Peyer's patch (tissue), 4 donors: ENCODE data around the gene RSPH3. TPM values are rescaled to one million over a fixed set of nuclear protein-coding genes. Genes with fewer than 3 reads are reported as not detected.
"Not testable (repeated sequence)": the region's sequence is repeated elsewhere in the genome, so short reads cannot be mapped to it uniquely, and the experiment has no call there.

Experiments used
- DNase-seq, 3 donors: peaks; one replicate each; pipeline ENCODE4 v3.0.0-alpha.2; 2017 to 2019
- H3K27ac ChIP-seq, 4 donors: fragments of 200-600 bp; sonication (generic); one replicate each; pipeline ENCODE4 v1.5.1; 2016 to 2019
- H3K27me3 ChIP-seq, 2 donors: fragments of 200-600 bp; sonication (generic); one replicate each; pipeline ENCODE4 v1.5.1; 2019
- H3K36me3 ChIP-seq, 3 donors: fragments of 200-600 bp; sonication (generic); one replicate each; pipeline ENCODE4 v1.5.1; 2016 to 2019
- H3K4me1 ChIP-seq, 4 donors: fragments of 200-600 bp; sonication (generic); one replicate each; pipeline ENCODE4 v1.5.1; 2016 to 2019
- H3K4me3 ChIP-seq, 4 donors: fragments of 200-600 bp; sonication (generic); 1 replicate in 3 of 4; 2 replicates in 1 of 4; pipeline ENCODE4 v1.5.1; 2016 to 2019; ENCODE audit warnings: mild to moderate bottlenecking in 1 of 4
- H3K9me3 ChIP-seq, 4 donors: fragments of 200-600 bp; sonication (generic); one replicate each; pipeline ENCODE4 v1.5.1; 2016 to 2019; ENCODE audit warnings: mild to moderate bottlenecking in 1 of 4
- POLR2A ChIP-seq, 2 donors: fragments of 450-650 bp; IDR thresholded peaks; one replicate each; pipeline ENCODE4 v1.5.1; 2017; ENCODE audit warnings: antibody characterized with exemption in 2 of 2, mild to moderate bottlenecking in 2 of 2, moderate library complexity in 2 of 2
- total RNA-seq, 4 donors: library from RNA; depleted of rRNA; stranded (reverse); fragments of >200 nt; gene quantifications; one replicate each; pipeline ENCODE4 v1.1.0, GENCODE V29; 2016
- TF ChIP-seq, protein P1 (sequence below), 6 experiments: fragments of 450-650 bp in 4 of 6; fragments of 200-600 bp in 2 of 6; sonication (generic) in 1 of 6; IDR thresholded peaks; one replicate each; pipeline ENCODE4 v1.5.1; 2017 to 2019; ENCODE audit warnings: antibody characterized with exemption in 6 of 6, mild to moderate bottlenecking in 3 of 6, moderate library complexity in 1 of 6

RSPH3 gene
- total RNA-seq, 4 donors from 2014 or later: 14.9 to 24.5 (median 20.1) TPM

DNA sequence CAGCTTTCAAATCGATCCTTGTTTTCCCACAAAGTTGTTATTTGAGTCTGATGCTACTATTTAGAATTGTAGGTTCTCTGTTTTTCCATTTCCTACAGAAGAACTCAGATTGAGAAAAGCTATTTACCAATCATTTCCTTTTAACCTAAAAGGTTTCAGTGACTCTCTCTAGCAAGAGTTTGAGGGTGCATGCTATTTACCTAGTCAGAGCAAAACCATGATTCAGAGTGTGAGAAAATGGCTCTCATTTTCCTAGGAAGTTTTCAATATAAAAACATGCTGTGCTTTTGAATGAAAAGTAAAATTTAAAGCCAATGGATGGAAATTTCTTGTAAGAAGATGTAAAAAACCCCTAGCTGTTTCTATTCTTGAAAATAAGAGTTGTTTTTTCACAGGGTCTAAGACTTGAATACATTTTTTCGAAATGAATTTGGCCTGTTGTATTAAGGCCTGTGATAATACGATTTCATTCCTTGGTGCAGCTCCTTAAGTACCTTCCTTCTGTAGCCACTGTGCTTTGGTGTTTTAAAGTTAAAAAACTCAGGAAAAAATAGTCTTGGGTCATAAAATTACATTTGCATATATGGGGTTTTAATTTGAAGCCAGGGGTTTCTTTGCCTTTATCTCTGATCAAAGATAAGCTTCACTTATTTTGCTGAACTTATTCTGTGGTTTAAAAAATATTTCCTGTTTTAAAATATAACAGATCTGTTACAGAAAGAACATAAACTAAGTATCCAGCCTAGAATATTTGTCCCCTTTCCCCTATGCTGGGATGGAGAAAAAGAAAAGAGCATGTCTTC, 18.0 kb upstream of the RSPH3 start:
- TF ChIP-seq, protein P1, sequence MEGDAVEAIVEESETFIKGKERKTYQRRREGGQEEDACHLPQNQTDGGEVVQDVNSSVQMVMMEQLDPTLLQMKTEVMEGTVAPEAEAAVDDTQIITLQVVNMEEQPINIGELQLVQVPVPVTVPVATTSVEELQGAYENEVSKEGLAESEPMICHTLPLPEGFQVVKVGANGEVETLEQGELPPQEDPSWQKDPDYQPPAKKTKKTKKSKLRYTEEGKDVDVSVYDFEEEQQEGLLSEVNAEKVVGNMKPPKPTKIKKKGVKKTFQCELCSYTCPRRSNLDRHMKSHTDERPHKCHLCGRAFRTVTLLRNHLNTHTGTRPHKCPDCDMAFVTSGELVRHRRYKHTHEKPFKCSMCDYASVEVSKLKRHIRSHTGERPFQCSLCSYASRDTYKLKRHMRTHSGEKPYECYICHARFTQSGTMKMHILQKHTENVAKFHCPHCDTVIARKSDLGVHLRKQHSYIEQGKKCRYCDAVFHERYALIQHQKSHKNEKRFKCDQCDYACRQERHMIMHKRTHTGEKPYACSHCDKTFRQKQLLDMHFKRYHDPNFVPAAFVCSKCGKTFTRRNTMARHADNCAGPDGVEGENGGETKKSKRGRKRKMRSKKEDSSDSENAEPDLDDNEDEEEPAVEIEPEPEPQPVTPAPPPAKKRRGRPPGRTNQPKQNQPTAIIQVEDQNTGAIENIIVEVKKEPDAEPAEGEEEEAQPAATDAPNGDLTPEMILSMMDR (IDR thresholded peaks at IDR 0.05): no peak
- TF ChIP-seq POLR2A (IDR thresholded peaks at IDR 0.05): no peak
- Histone ChIP-seq H3K27ac (no peak overlapping the region), H3K27me3 (no peaks in the 10 kb centered on the region)

DNA sequence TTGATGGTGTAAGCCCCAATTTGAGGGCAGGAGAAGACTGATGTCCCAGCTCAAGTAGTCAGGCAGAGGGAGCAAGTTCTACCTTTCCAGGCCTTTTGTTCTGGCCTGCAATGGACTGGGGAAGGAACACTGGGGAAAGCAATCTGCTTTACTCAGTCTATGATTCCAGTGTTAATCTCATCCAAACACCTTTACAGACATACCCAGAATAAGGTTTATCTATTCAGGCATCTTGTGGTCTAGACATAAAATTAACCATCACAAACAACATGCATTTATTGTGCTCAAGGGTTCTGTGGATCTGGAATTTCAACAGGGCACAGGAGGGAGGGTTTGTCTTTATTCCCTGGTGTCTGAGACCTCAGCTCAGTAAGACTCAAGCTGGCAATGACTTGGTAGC, 14.4 kb upstream of the RSPH3 start:
- no peak overlapping the region for H3K4me3 ChIP-seq
- no peaks in the 10 kb centered on the region for H3K4me1 ChIP-seq
- no peak overlapping the region for H3K27ac ChIP-seq
- H3K9me3 ChIP-seq: no peaks in the 10 kb centered on the region
- no peak for DNase-seq
- no peak for TF ChIP-seq POLR2A (IDR thresholded peaks at IDR 0.05)
- TF ChIP-seq, protein P1 (IDR thresholded peaks at IDR 0.05): no peak
- H3K36me3 ChIP-seq: no peaks in the 10 kb centered on the region
- H3K27me3 ChIP-seq: no peaks in the 10 kb centered on the region

More for the DNA sequence above, 18.0 kb upstream of the RSPH3 start:
- Histone ChIP-seq H3K4me1 (no peaks in the 10 kb centered on the region), H3K9me3 (no peaks in the 10 kb centered on the region), H3K36me3 (no peaks in the 10 kb centered on the region), H3K4me3 (no peak overlapping the region)
- DNase-seq: no peak

DNA sequence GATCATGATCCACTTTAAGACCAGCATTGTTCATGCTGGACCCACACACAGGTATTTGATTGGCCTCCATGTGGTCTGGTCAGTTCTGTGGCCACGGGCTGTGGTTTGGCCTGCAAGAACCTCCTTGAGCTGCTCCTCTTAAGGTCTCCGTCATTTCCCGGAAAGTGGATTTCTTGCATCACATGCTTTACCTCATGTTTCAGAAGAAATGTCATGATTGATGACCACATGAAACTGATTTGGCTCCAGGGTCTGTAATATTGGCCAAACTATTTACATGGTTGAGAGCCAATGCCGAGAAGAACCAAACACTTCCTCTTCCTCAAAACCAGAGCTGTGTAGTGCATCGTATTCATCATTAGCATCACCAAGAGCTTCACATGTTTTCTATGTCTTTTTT, 13.2 kb upstream of the RSPH3 start:
- Histone ChIP-seq H3K27me3 (no peaks in the 10 kb centered on the region), H3K4me3 (no peak overlapping the region), H3K27ac (no peak overlapping the region), H3K4me1 (no peaks in the 10 kb centered on the region), H3K36me3 (no peaks in the 10 kb centered on the region), H3K9me3 (no peaks in the 10 kb centered on the region)
- DNase-seq: no peak
- no peak for TF ChIP-seq POLR2A (IDR thresholded peaks at IDR 0.05)
- TF ChIP-seq, protein P1 (IDR thresholded peaks at IDR 0.05): no peak

DNA sequence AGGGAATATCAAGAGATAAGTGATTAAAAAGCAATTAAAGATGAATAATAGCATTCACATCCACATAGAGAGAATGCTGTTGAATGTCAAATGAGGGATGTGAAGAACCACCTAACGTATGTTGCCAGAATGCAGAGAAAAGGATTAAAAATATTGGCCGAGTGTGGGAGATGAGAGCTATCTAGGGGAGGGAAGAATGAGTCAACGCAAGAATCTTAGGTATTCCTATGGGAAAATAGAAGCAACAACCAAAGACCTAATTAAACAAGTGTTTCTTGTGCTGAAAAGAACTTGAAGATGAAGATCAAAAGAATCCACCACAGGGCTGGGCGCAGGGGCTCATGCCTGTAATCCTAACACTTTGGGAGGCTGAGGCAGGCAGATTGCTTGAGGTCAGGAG, 12.2 kb upstream of the RSPH3 start:
- DNase-seq: no peak
- Histone ChIP-seq H3K27me3 (no peaks in the 10 kb centered on the region), H3K27ac (no peak overlapping the region), H3K4me1 (no peaks in the 10 kb centered on the region), H3K36me3 (no peaks in the 10 kb centered on the region), H3K4me3 (no peak overlapping the region), H3K9me3 (no peaks in the 10 kb centered on the region)
- TF ChIP-seq POLR2A (IDR thresholded peaks at IDR 0.05): no peak
- TF ChIP-seq, protein P1 (IDR thresholded peaks at IDR 0.05): no peak

DNA sequence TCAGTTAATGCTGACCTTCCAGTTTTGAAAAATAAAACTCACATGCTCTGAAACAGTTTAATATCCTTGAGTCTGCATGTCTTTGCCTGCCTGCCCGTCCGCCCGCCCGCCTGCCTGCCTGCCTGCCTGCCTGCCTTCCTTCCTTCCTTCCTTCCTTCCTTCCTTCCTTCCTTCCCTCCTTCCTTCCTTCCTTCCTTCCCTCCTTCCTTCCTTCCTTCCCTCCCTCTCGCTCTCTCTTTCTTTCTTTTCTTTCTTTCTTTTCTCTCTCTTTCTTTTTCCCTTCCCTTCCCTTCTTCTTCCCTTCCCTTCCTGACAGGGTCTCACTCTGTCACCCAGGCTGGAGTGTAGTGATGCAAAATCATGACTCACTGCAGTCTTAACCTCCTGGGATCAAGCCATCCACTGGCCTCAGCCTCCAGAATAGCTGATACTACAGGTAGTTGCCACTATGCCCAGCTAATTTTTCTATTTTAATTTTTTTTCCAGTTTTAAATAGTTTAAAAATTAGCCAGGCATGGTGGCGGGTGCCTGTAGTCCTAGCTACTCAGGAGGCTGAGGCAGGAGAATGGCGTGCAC, 10.1 kb upstream of the RSPH3 start:
- H3K27me3 ChIP-seq, DNase-seq, H3K27ac ChIP-seq, H3K4me1 ChIP-seq, H3K4me3 ChIP-seq, H3K36me3 ChIP-seq, H3K9me3 ChIP-seq: not testable (repeated sequence)

- TF ChIP-seq, protein P1 (IDR thresholded peaks at IDR 0.05): peak; percentile 9 to 86 (median 66)
- no peak for TF ChIP-seq POLR2A (IDR thresholded peaks at IDR 0.05)
- Histone ChIP-seq H3K4me3 (peak overlapping the region in 2 of 4 donors; percentile 23), H3K27me3 (no peaks in the 10 kb centered on the region), H3K9me3 (no peaks in the 10 kb centered on the region), H3K27ac (peak overlapping the region in 1 of 4 donors; percentile 58), H3K36me3 (no peaks in the 10 kb centered on the region), H3K4me1 (no peaks in the 10 kb centered on the region)
- DNase-seq: no peak
Observed at GRCh38 chr6:159008656-159009288, 8.8 kb upstream of the RSPH3 start.
